GM23338 (cell line): ENCODE data around the gene AKAP4. TPM values are rescaled to one million over a fixed set of nuclear protein-coding genes. Genes with fewer than 3 reads are reported as not detected.

Experiments
- ATAC-seq: fragments of 200-7000 bp; cut with Tn5 transposase; 3 replicates; pipeline ENCODE4 v1.9.1; 2020
- DNase-seq: peaks from one replicate; pipeline ENCODE4 v3.0.0-alpha.2; 2015; ENCODE audit warnings: low spot score
- H2AFZ ChIP-seq: fragments of 200-600 bp; sonication (generic); 2 replicates; pipeline ENCODE4 v1.8.0; 2016; ENCODE audit warnings: antibody characterized with exemption, mild to moderate bottlenecking, moderate library complexity
- H3F3A ChIP-seq: fragments of 200-600 bp; sonication (generic); replicated peaks from 2 replicates; pipeline ENCODE4 v1.8.0; 2017; ENCODE audit warnings: antibody characterized with exemption, mixed run types, low read depth
- H3K27ac ChIP-seq: fragments of 200-600 bp; sonication (generic); 2 replicates; pipeline ENCODE4 v1.6.1; 2016; ENCODE audit warnings: low read depth
- H3K27me3 ChIP-seq: fragments of 200-600 bp; sonication (generic); 2 replicates; pipeline ENCODE4 v1.8.0; 2016; ENCODE audit warnings: mild to moderate bottlenecking, mixed run types, moderate library complexity; ENCODE audit not compliant: insufficient read depth
- H3K36me3 ChIP-seq: fragments of 200-600 bp; sonication (generic); 2 replicates; pipeline ENCODE4 v1.8.0; 2016; ENCODE audit warnings: mild to moderate bottlenecking; ENCODE audit not compliant: insufficient read depth
- H3K4me1 ChIP-seq: fragments of 200-600 bp; sonication (generic); 2 replicates; pipeline ENCODE4 v1.8.0; 2016; ENCODE audit warnings: mild to moderate bottlenecking, moderate library complexity; ENCODE audit not compliant: insufficient read depth
- H3K4me2 ChIP-seq: fragments of 200-600 bp; sonication (generic); 2 replicates; pipeline ENCODE4 v1.7.1; 2017; ENCODE audit warnings: mixed run types
- H3K4me3 ChIP-seq: fragments of 200-600 bp; sonication (generic); 2 replicates; pipeline ENCODE4 v1.6.1; 2016; ENCODE audit warnings: mixed run types
- H3K79me2 ChIP-seq: fragments of 200-600 bp; sonication (generic); replicated peaks from 2 replicates; pipeline ENCODE4 v1.8.0; 2017; ENCODE audit warnings: mild to moderate bottlenecking; ENCODE audit not compliant: insufficient read depth
- H3K9me2 ChIP-seq: fragments of 200-600 bp; sonication (generic); 2 replicates; pipeline ENCODE4 v1.8.0; 2017; ENCODE audit not compliant: insufficient read depth
- H4K20me1 ChIP-seq: fragments of 200-600 bp; sonication (generic); replicated peaks from 2 replicates; pipeline ENCODE4 v1.8.0; 2017; ENCODE audit warnings: mild to moderate bottlenecking; ENCODE audit not compliant: insufficient read depth
- H3K27ac Mint-ChIP-seq: 2 replicates; pipeline ENCODE4 v1.8.0; 2020; ENCODE audit warnings: inconsistent platforms, mild to moderate bottlenecking, moderate library complexity, mixed read lengths
- H3K27me3 Mint-ChIP-seq: 3 replicates; pipeline ENCODE4 v1.8.0; 2022; ENCODE audit warnings: low read depth, mild to moderate bottlenecking, moderate library complexity, mixed read lengths, inconsistent platforms; ENCODE audit not compliant: insufficient read depth, poor library complexity
- H3K36me3 Mint-ChIP-seq: 3 replicates; pipeline ENCODE4 v1.8.0; 2021; ENCODE audit warnings: low read depth, mild to moderate bottlenecking, inconsistent platforms, moderate library complexity, mixed read lengths
- H3K4me1 Mint-ChIP-seq: 3 replicates; pipeline ENCODE4 v1.8.0; 2020; ENCODE audit warnings: mild to moderate bottlenecking, inconsistent platforms, mixed read lengths
- H3K4me3 Mint-ChIP-seq: 3 replicates; pipeline ENCODE4 v1.8.0; 2021; ENCODE audit warnings: moderate library complexity, mild to moderate bottlenecking, inconsistent platforms, mixed read lengths
- H3K9me3 Mint-ChIP-seq: 3 replicates; pipeline ENCODE4 v1.8.0; 2020; ENCODE audit warnings: moderate library complexity, mild to moderate bottlenecking, inconsistent platforms, mixed read lengths
- CTCF ChIP-seq, 2 experiments: fragments of 200-600 bp in 1 of 2; sonication (generic) in 1 of 2; conservative IDR thresholded peaks; 2 replicates each; pipeline versions ENCODE4 v1.5.1 to v1.6.1; 2016 to 2017; ENCODE audit warnings: antibody characterized with exemption in 2 of 2, low read depth in 2 of 2, mild to moderate bottlenecking in 2 of 2, moderate library complexity in 1 of 2
- ETS1 ChIP-seq: IDR thresholded peaks from 2 replicates; pipeline ENCODE4 v1.6.1; 2016; ENCODE audit warnings: antibody characterized with exemption
- EZH2 ChIP-seq: fragments of 200-600 bp; sonication (generic); IDR thresholded peaks from one replicate; pipeline ENCODE4 v1.8.0; 2017; ENCODE audit warnings: antibody characterized with exemption, mild to moderate bottlenecking, low read depth; ENCODE audit not compliant: unreplicated experiment
- EZH2phosphoT487 ChIP-seq: fragments of 200-600 bp; sonication (generic); IDR thresholded peaks from one replicate; pipeline ENCODE4 v1.8.1; 2018; ENCODE audit warnings: antibody characterized with exemption; ENCODE audit not compliant: unreplicated experiment
- POLR2AphosphoS5 ChIP-seq: IDR thresholded peaks from 2 replicates; pipeline ENCODE4 v1.6.1; 2016; ENCODE audit warnings: antibody characterized with exemption, low read depth
- REST ChIP-seq: IDR thresholded peaks from one replicate; pipeline ENCODE4 v1.6.1; 2018; ENCODE audit warnings: antibody characterized with exemption; ENCODE audit not compliant: unreplicated experiment
- ZNF114 ChIP-seq: fragments of 250-450 bp; sonication (Bioruptor Pico); IDR thresholded peaks from 2 replicates; pipeline ENCODE4 v1.5.0; 2020; ENCODE audit warnings: mild to moderate bottlenecking, moderate library complexity
- ZNF331 ChIP-seq: fragments of 250-450 bp; sonication (Bioruptor Pico); IDR thresholded peaks from 2 replicates; pipeline ENCODE4 v1.5.0; 2020; ENCODE audit warnings: low read depth, mild to moderate bottlenecking, moderate library complexity
- ZNF462 ChIP-seq: fragments of 250-450 bp; sonication (Bioruptor Pico); IDR thresholded peaks from 2 replicates; pipeline ENCODE4 v1.5.0; 2020; ENCODE audit warnings: mild to moderate bottlenecking, moderate library complexity
- polyA plus RNA-seq: library from polyadenylated mRNA; unstranded; fragments of >200 nt; fragmentation: Nextera tagmentation; extraction: Ambion mirVana; gene quantifications from 2 replicates; pipeline ENCODE4 v1.2.1, GENCODE V29; 2016
- total RNA-seq: library from RNA; depleted of rRNA; stranded (reverse); fragments of >200 nt; shearing (Covaris generic); gene quantifications from 2 replicates; pipeline ENCODE4 v1.2.3, GENCODE V29; 2014

Gene AKAP4
- total and polyA plus RNA-seq, 2 experiments from 2014 or later, result not detected

GRCh38 chrX:50198348-50198747, 2.5 kb downstream of the AKAP4 start (continued):
- TF ChIP-seq ZNF462 (CRISPR knock-in tag) (no peak), EZH2phosphoT487 (no peak), CTCF (conservative IDR thresholded peaks at IDR 0.05; ENCODE audit: low read depth in 2 of 2) (no peak), ZNF331 (no peak), ZNF114 (no peak)

GRCh38 chrX:50188859-50189600, 11.8 kb downstream of the AKAP4 start:
- no peak; the same call in 2 of the 3 replicates for ATAC-seq
- H3K27me3 Mint-ChIP-seq, result no peaks in the 10 kb centered on the region
- no peak for DNase-seq
- H3K27me3 ChIP-seq, result no peaks in the 10 kb centered on the region
- no peaks in the 10 kb centered on the region for H3K36me3 ChIP-seq
- H3K27ac ChIP-seq, result no peak overlapping the region
- H2AFZ ChIP-seq, result peak overlapping the region; percentile 66; the same call in 1 of the 2 replicates
- H3K4me1 ChIP-seq, result peaks cover 18% of the 10 kb centered on the region
- no peaks in the 10 kb centered on the region for H3K9me3 Mint-ChIP-seq
- no peaks in the 10 kb centered on the region for H3K36me3 Mint-ChIP-seq
- H3K9me2 ChIP-seq, result no peaks in the 10 kb centered on the region
- H3K4me3 ChIP-seq, result no peak overlapping the region
- H3K4me3 Mint-ChIP-seq, result no peak overlapping the region
- no peaks in the 10 kb centered on the region for H3K79me2 ChIP-seq
- H3K4me2 ChIP-seq, result no peak overlapping the region
- no peak overlapping the region for H3K27ac Mint-ChIP-seq
- H3F3A ChIP-seq, result no peaks in the 10 kb centered on the region
- no peaks in the 10 kb centered on the region for H4K20me1 ChIP-seq
- peaks cover 19% of the 10 kb centered on the region; the same call in 2 of the 3 replicates for H3K4me1 Mint-ChIP-seq
- TF ChIP-seq ZNF114 (no peak), ETS1 (no peak), POLR2AphosphoS5 (no peak), EZH2phosphoT487 (no peak), EZH2 (no peak), REST (no peak), ZNF331 (no peak)
